GM19193 (cell line): Measurements from ENCODE around the gene ONECUT3.

Experiments used
- POLR2A ChIP-seq: IDR thresholded peaks from 4 replicates; pipeline ENCODE4 v1.6.1; 2011; ENCODE audit not compliant: insufficient read depth, insufficient read length; ENCODE audit errors: extremely low read depth

Gene ONECUT3

GRCh38 chr19:1830568-1830967 lies 77.3 kb downstream of the ONECUT3 start:
- TF ChIP-seq POLR2A, result no peak
